ENCODE data around the gene VWC2L. TPM values are rescaled to one million over a fixed set of nuclear protein-coding genes. Genes with fewer than 3 reads are reported as not detected.

VWC2L gene
- total RNA-seq, 1 experiment from 2014 or later = not detected

DNA sequence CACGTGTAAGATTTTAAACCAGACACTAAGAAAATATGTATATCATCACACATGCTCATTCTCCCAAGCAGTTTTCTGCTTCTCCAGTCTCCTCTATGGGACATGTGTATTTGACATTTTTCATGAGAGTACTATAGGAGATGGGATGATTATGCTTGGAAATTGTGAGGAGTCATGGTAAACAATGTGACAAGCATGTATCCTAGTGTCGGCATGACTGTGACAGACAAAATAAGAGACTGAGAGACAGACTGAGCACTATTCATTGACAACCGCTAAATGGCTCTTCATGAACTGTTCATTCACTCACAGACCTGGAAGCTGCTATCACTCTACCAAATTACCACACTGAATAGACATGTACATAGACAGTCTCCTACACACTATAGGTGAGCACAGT is 127.1 kb downstream of the VWC2L start:
- Histone ChIP-seq H3K36me3 (replicated peaks; ENCODE audit: control insufficient read depth, insufficient read depth, low read length) (no peaks in the 10 kb centered on the region), H3K27me3 (ENCODE audit: control insufficient read depth, insufficient read depth, low read length) (no peaks in the 10 kb centered on the region), H3K4me3 (ENCODE audit: insufficient read depth, low read depth, low read length) (no peak overlapping the region)
- no peak for DNase-seq

DNA sequence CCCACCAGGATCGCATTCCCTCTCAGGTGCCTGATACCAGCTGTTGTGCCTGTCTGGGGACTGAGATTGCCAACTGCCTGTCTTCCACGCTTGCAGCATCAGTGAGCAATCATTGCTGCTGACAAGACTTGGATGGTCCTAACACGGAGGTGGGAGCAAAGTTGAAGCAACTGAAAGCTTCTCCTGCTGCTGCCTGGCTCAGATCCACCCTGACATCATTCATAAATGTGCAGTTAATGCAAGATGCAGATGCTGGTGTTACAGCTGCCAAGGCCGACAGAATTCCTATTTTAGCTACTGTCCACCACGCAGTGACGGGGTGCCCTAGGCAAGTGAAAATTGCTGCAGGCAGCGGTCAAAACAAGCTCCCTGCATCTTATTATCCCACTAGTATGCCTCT is 131.4 kb downstream of the VWC2L start:
- Histone ChIP-seq H3K36me3 (replicated peaks; ENCODE audit: control insufficient read depth, insufficient read depth, low read length) (no peaks in the 10 kb centered on the region), H3K27me3 (ENCODE audit: control insufficient read depth, insufficient read depth, low read length) (no peaks in the 10 kb centered on the region), H3K4me3 (ENCODE audit: insufficient read depth, low read depth, low read length) (no peak overlapping the region)
- no peak for DNase-seq

DNA sequence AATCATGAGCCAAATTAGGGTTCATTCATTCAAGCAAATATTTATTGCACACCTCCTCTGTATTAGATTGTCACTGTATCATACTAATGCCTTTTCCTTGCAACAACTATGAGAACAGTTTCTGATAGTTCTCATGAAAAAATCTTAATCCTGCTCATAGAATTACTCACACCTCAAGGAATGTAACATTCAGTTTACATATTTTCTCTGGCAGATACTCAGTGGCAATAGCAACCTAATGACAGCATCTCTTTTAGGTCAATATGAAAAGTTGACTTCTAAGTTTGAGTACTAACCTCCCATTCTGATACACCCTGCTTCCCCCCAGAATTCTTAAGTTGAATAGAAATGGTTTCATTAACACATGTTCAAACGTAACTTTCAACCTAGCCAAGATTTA is 132.0 kb downstream of the VWC2L start:
- Histone ChIP-seq H3K36me3 (replicated peaks; ENCODE audit: control insufficient read depth, insufficient read depth, low read length) (no peaks in the 10 kb centered on the region), H3K27me3 (ENCODE audit: control insufficient read depth, insufficient read depth, low read length) (no peaks in the 10 kb centered on the region), H3K4me3 (ENCODE audit: insufficient read depth, low read depth, low read length) (no peak overlapping the region)
- DNase-seq = no peak

DNA sequence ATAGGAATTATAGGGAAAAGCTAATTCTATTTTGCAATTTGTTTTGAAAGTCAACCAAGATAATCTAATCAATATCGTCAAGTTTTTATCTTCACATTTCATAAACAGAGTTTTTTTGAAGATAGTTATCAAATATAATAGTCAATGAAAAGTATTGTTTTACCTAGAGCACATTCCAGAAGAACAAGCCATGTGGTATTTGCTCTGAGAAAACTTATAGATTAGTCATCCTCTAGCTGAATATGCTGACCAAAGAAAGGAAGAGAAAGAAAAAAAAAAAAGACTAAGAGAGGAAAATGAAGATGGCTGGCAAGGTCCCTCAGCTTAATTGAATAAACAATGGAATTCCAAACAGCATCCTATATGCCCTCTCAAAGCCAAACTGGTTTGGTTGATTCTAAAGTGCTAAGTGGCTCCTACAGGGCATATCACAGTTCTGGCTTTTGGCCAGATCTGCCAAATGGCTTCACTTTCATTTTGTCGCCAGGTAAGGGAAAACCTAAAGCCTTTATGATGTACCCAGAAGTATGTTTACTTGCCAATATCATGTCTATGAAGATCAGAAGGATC is 132.6 kb downstream of the VWC2L start:
- Histone ChIP-seq H3K4me3 (ENCODE audit: insufficient read depth, low read depth, low read length) (no peak overlapping the region), H3K36me3 (replicated peaks; ENCODE audit: control insufficient read depth, insufficient read depth, low read length) (no peaks in the 10 kb centered on the region), H3K27me3 (ENCODE audit: control insufficient read depth, insufficient read depth, low read length) (no peaks in the 10 kb centered on the region)
- DNase-seq = no peak

DNA sequence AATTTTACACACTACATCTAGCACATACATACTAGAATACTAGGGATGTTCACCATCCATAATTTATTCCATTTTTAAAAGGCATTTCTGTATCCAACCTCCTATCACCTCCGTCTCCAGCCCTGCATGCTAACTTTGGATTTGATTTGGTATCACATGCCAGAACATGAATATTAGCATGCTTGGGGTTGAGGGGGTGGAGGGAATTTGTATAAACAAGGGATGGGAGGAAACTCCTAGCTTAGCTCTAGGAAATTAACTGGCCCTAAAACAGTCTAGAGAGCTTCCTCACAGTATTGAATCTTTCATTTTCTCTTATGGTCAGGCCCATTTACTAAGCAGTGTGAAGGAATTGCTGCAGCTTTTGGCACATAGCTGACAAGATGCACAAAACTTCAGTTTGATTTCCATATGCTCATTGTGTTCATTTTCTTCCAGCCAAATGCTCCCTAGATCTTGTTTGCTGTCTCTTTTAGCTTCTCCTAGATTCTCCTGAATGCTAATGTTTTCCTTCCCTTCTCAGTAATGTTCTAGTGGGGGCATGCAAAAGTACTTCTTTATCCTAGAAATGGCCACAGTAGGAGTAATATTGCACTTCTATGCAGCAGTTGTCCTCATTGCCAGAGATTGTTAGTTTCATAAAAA is 135.2 kb downstream of the VWC2L start:
- Histone ChIP-seq H3K27me3 (ENCODE audit: control insufficient read depth, insufficient read depth, low read length) (no peaks in the 10 kb centered on the region), H3K36me3 (replicated peaks; ENCODE audit: control insufficient read depth, insufficient read depth, low read length) (no peaks in the 10 kb centered on the region)

DNA sequence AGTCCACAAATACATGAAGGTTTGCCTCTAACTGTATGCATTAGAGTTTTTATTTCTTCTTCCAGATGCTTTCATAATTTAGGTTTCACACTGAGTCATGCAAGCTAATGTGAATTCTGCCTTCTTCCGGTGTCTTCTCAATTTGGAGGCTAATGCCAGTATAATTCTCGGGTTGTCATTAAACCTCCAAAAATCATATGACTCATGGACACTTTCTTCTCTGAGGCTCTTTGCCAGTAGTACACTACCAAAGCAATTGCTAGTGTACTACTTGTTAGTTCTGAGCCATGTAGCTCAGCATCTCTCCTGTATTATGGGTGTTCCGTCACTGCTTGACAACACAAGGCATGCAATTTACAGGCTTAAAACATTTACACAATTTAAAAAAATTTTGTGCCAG is 137.1 kb downstream of the VWC2L start:
- no peaks in the 10 kb centered on the region for H3K36me3 ChIP-seq (replicated peaks; ENCODE audit: control insufficient read depth, insufficient read depth, low read length)
- no peak overlapping the region for H3K4me3 ChIP-seq (ENCODE audit: insufficient read depth, low read depth, low read length)
- no peak for DNase-seq
- H3K27me3 ChIP-seq (ENCODE audit: control insufficient read depth, insufficient read depth, low read length) = no peaks in the 10 kb centered on the region

More for the DNA sequence above, 135.2 kb downstream of the VWC2L start:
- no peak overlapping the region for H3K4me3 ChIP-seq (ENCODE audit: insufficient read depth, low read depth, low read length)
- DNase-seq = no peak

DNA sequence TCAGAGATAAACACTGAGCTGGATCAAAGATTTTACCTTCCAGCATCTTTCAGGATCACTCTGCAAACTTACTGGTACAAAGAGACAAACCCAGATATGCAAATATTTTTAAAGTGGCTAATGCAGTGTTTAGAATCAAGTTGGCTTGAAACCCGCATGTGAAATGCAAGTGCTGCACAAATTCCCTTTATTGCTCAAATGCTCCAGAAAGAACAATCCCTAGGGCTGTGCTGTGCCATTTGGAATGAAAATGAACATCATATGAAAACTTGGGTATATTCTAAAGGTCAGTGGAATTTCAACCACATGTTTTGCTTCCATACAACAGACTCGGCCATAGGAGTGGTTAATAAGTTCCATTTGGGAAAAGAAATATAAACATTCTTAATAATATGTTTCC is 139.1 kb downstream of the VWC2L start:
- no peaks in the 10 kb centered on the region for H3K27me3 ChIP-seq (ENCODE audit: control insufficient read depth, insufficient read depth, low read length)

DNA sequence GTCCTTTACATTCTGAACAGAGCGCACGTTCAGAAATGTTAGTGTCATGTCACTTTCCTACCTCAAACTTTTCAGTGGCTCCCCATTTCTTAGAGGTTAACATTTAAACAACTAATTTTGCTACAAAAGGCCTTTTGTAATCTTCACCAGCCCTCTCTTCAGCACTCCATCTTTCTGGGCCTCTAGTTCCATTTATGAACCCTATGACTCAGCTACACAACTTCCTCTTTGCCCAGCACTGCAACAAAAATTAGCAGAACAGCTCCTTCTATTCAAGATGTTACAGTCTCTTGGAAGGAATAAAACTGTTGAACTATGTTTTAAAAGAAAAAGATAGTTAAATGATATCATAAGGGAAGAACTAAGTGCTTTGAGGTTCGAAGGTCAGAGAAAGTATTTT is 139.9 kb downstream of the VWC2L start:
- no peak for DNase-seq

More for the DNA sequence above, 139.1 kb downstream of the VWC2L start:
- no peaks in the 10 kb centered on the region for H3K36me3 ChIP-seq (replicated peaks; ENCODE audit: control insufficient read depth, insufficient read depth, low read length)
- H3K4me3 ChIP-seq (ENCODE audit: insufficient read depth, low read depth, low read length) = no peak overlapping the region
- no peak for DNase-seq

DNA sequence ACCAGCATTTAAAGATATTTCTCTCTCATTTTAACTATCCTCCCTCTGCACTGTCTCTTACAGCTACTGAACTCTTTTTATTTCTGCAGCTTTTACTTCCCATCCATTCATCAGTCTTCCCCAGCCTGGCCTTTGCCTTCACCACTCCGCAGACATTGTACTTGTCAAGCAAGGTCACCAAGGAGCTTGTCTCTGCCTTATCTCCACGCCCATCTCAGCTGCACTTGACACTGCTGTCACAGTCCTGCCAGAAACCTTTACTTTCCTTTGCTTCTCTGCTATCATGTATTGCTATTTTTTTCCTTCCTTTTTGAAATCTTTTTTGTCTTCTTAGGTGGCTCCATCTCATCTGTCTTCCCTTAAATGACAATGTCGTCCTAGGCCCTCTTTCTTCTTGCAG is 147.0 kb downstream of the VWC2L start:
- DNase-seq = no peak
- no peaks in the 10 kb centered on the region for H3K27me3 ChIP-seq (ENCODE audit: control insufficient read depth, insufficient read depth, low read length)
- no peak overlapping the region for H3K4me3 ChIP-seq (ENCODE audit: insufficient read depth, low read depth, low read length)
- H3K36me3 ChIP-seq (replicated peaks; ENCODE audit: control insufficient read depth, insufficient read depth, low read length) = no peaks in the 10 kb centered on the region

More for the DNA sequence above, 139.9 kb downstream of the VWC2L start:
- Histone ChIP-seq H3K4me3 (ENCODE audit: insufficient read depth, low read depth, low read length) (no peak overlapping the region), H3K36me3 (replicated peaks; ENCODE audit: control insufficient read depth, insufficient read depth, low read length) (no peaks in the 10 kb centered on the region), H3K27me3 (ENCODE audit: control insufficient read depth, insufficient read depth, low read length) (no peaks in the 10 kb centered on the region)

DNA sequence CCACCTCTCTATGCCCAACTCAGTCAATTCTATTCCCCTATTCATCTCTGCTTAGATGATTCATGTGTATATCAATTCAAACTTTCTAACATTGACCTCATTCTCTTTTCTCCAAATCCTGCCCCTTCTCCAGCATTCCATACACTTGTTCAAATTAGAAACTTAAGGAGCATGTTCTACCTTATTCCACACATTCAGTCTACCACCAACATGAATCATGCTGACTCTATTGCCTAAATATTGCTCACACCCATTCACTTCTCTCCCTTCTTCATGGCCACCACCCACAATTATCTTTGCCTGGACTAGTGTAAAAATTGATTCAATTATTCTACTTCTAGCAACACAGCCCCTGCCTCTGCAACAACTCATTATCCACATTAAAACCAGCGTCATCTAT is 147.5 kb downstream of the VWC2L start:
- no peak for DNase-seq
- no peaks in the 10 kb centered on the region for H3K27me3 ChIP-seq (ENCODE audit: control insufficient read depth, insufficient read depth, low read length)
- H3K36me3 ChIP-seq (replicated peaks; ENCODE audit: control insufficient read depth, insufficient read depth, low read length) = no peaks in the 10 kb centered on the region
- no peak overlapping the region for H3K4me3 ChIP-seq (ENCODE audit: insufficient read depth, low read depth, low read length)

DNA sequence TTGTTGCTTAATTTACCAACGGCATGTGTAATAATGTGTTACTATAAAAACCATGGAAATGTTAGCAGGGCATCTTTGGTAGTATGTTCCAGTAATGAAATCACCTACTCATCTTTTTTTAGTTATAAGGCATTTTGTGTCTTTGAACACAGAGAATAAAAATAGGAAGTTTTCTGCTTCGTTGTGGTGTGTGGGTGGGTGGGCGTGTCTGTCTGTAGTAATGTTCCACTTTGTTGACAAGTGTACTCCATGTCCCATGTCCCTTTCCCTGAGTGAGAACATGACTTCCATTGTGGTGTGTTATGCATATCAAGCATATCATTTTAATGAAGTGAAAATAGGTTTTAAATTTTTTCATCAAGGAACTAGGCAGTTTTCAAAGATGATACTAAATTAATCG is 149.3 kb downstream of the VWC2L start:
- H3K36me3 ChIP-seq (replicated peaks; ENCODE audit: control insufficient read depth, insufficient read depth, low read length) = no peaks in the 10 kb centered on the region
- DNase-seq = no peak
- H3K4me3 ChIP-seq (ENCODE audit: insufficient read depth, low read depth, low read length) = no peak overlapping the region
- no peaks in the 10 kb centered on the region for H3K27me3 ChIP-seq (ENCODE audit: control insufficient read depth, insufficient read depth, low read length)

DNA sequence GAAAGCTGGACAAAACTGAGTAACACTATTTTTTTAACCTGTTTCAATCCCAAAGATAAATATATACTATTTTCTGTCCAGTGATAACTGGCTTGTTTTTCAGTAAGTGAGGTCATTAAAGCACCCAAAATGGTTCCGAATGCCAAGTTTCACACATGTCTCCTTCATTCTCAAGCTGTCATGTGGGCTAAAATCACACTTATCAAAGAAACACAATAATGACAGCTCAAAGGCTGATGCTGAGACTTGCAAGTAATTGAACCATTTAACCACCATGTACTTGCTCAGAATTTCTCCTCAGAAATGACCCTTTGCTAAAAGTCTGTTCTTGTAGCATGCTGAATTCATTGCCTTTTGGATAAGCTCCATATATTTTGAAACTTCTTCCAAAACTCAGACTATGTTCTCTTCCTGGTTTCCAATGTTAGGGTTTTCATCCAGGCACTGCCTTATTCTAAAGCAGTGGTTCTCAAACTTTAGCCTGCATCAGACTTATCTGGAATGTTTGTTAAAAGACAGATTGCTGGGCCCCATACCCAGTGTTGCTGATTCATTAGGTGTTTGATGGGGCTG is 149.8 kb downstream of the VWC2L start:
- H3K36me3 ChIP-seq (replicated peaks; ENCODE audit: control insufficient read depth, insufficient read depth, low read length) = no peaks in the 10 kb centered on the region

DNA sequence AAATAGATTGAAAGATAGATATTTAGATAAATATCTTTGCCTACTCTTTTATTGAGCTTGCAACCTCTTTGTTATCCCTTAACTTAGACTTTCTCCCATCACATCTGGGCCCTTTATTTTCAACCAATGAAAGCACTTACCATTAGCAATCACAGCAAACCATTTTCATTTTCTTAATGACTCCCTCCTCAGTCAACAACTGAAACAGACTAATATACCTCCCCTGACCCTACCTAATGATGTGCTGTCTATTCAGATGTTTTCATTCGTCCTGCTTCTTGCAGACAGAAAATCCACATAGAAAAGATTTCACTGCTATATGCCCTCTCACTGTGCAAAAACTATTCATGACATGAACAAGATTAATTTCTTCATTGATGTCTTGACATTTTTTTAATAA is 154.4 kb downstream of the VWC2L start:
- H3K27me3 ChIP-seq (ENCODE audit: control insufficient read depth, insufficient read depth, low read length) = no peaks in the 10 kb centered on the region
- DNase-seq = no peak
- H3K4me3 ChIP-seq (ENCODE audit: insufficient read depth, low read depth, low read length) = no peak overlapping the region
- no peaks in the 10 kb centered on the region for H3K36me3 ChIP-seq (replicated peaks; ENCODE audit: control insufficient read depth, insufficient read depth, low read length)

More for the DNA sequence above, 149.8 kb downstream of the VWC2L start:
- no peaks in the 10 kb centered on the region for H3K27me3 ChIP-seq (ENCODE audit: control insufficient read depth, insufficient read depth, low read length)
- H3K4me3 ChIP-seq (ENCODE audit: insufficient read depth, low read depth, low read length) = no peak overlapping the region
- no peak for DNase-seq

DNA sequence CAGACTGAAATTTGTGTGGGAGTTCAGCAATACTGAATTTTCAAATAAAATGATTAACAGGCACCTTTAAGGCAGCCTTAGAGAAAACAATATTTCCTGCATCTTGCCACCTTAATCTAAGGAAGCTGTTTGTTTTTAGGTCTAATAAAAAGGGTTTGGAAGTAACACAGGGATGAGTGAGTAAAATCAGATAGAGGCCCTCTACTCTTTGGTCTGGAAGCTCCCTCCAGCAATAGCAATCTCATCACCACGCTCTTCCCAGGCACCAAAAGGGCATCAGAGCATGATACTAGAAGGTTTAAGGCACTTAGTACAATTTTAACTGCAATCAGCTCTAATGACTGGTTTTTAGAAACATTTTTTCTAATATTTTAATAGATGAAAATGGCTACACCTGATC is 155.6 kb downstream of the VWC2L start:
- H3K36me3 ChIP-seq (replicated peaks; ENCODE audit: control insufficient read depth, insufficient read depth, low read length) = no peaks in the 10 kb centered on the region
- no peak overlapping the region for H3K4me3 ChIP-seq (ENCODE audit: insufficient read depth, low read depth, low read length)
- H3K27me3 ChIP-seq (ENCODE audit: control insufficient read depth, insufficient read depth, low read length) = no peaks in the 10 kb centered on the region
- no peak for DNase-seq

DNA sequence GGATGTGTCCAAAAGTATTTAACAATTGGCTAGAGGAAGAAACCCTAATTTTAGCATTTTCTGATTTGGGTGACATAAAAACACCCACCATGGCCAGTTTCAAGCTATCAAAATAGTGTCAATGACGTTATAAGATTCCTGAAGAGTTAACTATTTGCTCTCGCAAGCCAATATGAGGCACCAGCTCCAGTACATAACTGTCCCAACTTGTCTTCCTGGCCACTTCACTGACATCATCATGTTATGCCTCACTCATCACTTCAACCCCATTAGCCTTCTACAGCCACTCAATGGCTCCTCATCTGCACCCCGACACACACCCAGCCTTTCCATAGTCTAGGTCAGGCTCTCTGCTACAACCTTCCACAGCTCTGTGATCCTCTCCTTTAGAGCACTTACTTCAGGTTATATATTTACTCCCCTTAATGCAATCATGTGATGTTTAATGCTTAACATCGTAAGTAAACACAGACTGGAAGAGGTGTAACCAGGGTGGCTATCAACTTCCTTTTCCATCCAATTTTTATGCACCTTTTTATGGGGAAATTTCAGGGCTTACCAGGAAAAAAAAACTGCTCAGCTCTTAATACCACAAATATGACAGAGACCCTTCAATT is 158.7 kb downstream of the VWC2L start:
- H3K4me3 ChIP-seq (ENCODE audit: insufficient read depth, low read depth, low read length) = no peak overlapping the region
- no peaks in the 10 kb centered on the region for H3K27me3 ChIP-seq (ENCODE audit: control insufficient read depth, insufficient read depth, low read length)
- no peak for DNase-seq
- no peaks in the 10 kb centered on the region for H3K36me3 ChIP-seq (replicated peaks; ENCODE audit: control insufficient read depth, insufficient read depth, low read length)
